Measurements from ENCODE around the gene OS9. TPM values are rescaled to one million over a fixed set of nuclear protein-coding genes. Genes with fewer than 3 reads are reported as not detected.
"Not testable (repeated sequence)": the region's sequence is repeated elsewhere in the genome, so short reads cannot be mapped to it uniquely, and the experiment has no call there.

Gene OS9
- total and polyA plus RNA-seq, 4 donors, result 139 to 253 (median 230) TPM

DNA sequence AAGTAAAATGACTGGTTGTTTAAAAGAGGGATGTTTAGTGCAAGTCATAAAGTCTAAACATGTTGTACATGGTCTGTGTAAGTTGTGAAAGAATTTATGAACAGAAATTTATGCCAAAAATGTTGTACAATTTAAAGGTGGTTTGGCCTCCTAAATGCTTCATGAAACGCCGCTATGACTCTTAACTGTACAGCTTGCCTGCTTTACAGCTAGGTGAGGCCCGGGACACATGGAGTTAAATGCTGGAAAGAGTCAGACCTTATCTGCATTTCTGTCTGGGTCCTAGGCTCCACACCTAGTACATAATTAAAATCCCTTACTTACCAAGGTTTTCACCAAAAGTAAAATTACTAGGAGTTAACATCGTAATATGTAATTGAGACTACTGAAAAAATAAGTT is 32.6 kb upstream of the OS9 start:
- intact Hi-C loops (cut with DNase I), result no loop called here
- Histone ChIP-seq H3K27me3 (ENCODE audit: control insufficient read depth in 1 of 2, insufficient read depth in 2 of 2, low read length in 1 of 2) (no peaks in the 10 kb centered on the region), H3K9me3 (ENCODE audit: control insufficient read depth, low read length) (no peaks in the 10 kb centered on the region), H3K4me3 (ENCODE audit: low read length in 2 of 2) (no peak overlapping the region), H3K36me3 (ENCODE audit: control insufficient read depth in 1 of 2, insufficient read depth in 2 of 2, low read length in 1 of 2) (no peaks in the 10 kb centered on the region), H3K27ac (ENCODE audit: low read depth in 1 of 2, low read length in 2 of 2) (no peak overlapping the region), H3K4me1 (ENCODE audit: control insufficient read depth in 1 of 2, insufficient read depth in 2 of 2, low read length in 2 of 2) (no peaks in the 10 kb centered on the region)
- no peak for ATAC-seq (ENCODE audit: low FRiP score)
- 87 to 89% methylated on average over 4 of the region's 4 CpGs for WGBS, 2 donors
- no peak for DNase-seq

GRCh38 chr12:57665066-57665820 is 28.7 kb upstream of the OS9 start:
- H3K9me3 ChIP-seq (ENCODE audit: control insufficient read depth, low read length); intact Hi-C loops (cut with DNase I); DNase-seq; H3K36me3 ChIP-seq (ENCODE audit: control insufficient read depth in 1 of 2, insufficient read depth in 2 of 2, low read length in 1 of 2); H3K27me3 ChIP-seq (ENCODE audit: control insufficient read depth in 1 of 2, insufficient read depth in 2 of 2, low read length in 1 of 2); H3K4me3 ChIP-seq (ENCODE audit: low read length in 2 of 2); H3K4me1 ChIP-seq (ENCODE audit: control insufficient read depth in 1 of 2, insufficient read depth in 2 of 2, low read length in 2 of 2); ATAC-seq (ENCODE audit: low FRiP score); H3K27ac ChIP-seq (ENCODE audit: low read depth in 1 of 2, low read length in 2 of 2): not testable (repeated sequence)
- WGBS, 2 donors, result 85 to 87% methylated on average over 32 to 34 of the region's 34 CpGs

- Histone ChIP-seq H3K27ac (ENCODE audit: low read depth in 1 of 2, low read length in 2 of 2) (no peak overlapping the region), H3K9me3 (ENCODE audit: control insufficient read depth, low read length) (no peaks in the 10 kb centered on the region), H3K4me3 (ENCODE audit: low read length in 2 of 2) (no peak overlapping the region), H3K27me3 (ENCODE audit: control insufficient read depth in 1 of 2, insufficient read depth in 2 of 2, low read length in 1 of 2) (no peaks in the 10 kb centered on the region), H3K4me1 (ENCODE audit: control insufficient read depth in 1 of 2, insufficient read depth in 2 of 2, low read length in 2 of 2) (no peaks in the 10 kb centered on the region), H3K36me3 (ENCODE audit: control insufficient read depth in 1 of 2, insufficient read depth in 2 of 2, low read length in 1 of 2) (no peaks in the 10 kb centered on the region)
- 74 to 78% methylated on average over 5 of the region's 5 CpGs for WGBS, 2 donors
- intact Hi-C loops (cut with DNase I), result no loop called here
- no peak for DNase-seq
- no peak for ATAC-seq (ENCODE audit: low FRiP score)
These were observed 27.0 kb upstream of the OS9 start for GRCh38 chr12:57666897-57667296.

GRCh38 chr12:57669691-57670090 is 24.2 kb upstream of the OS9 start:
- DNase-seq; H3K4me1 ChIP-seq (ENCODE audit: control insufficient read depth in 1 of 2, insufficient read depth in 2 of 2, low read length in 2 of 2); intact Hi-C loops (cut with DNase I); H3K9me3 ChIP-seq (ENCODE audit: control insufficient read depth, low read length); H3K27ac ChIP-seq (ENCODE audit: low read depth in 1 of 2, low read length in 2 of 2); H3K27me3 ChIP-seq (ENCODE audit: control insufficient read depth in 1 of 2, insufficient read depth in 2 of 2, low read length in 1 of 2); H3K4me3 ChIP-seq (ENCODE audit: low read length in 2 of 2); ATAC-seq (ENCODE audit: low FRiP score); H3K36me3 ChIP-seq (ENCODE audit: control insufficient read depth in 1 of 2, insufficient read depth in 2 of 2, low read length in 1 of 2): not testable (repeated sequence)
- 86 to 88% methylated on average over 10 of the region's 10 CpGs for WGBS, 2 donors

- H3K27me3 ChIP-seq (ENCODE audit: control insufficient read depth in 1 of 2, insufficient read depth in 2 of 2, low read length in 1 of 2); ATAC-seq (ENCODE audit: low FRiP score); H3K9me3 ChIP-seq (ENCODE audit: control insufficient read depth, low read length); intact Hi-C loops (cut with DNase I); DNase-seq; H3K36me3 ChIP-seq (ENCODE audit: control insufficient read depth in 1 of 2, insufficient read depth in 2 of 2, low read length in 1 of 2); H3K4me3 ChIP-seq (ENCODE audit: low read length in 2 of 2); H3K27ac ChIP-seq (ENCODE audit: low read depth in 1 of 2, low read length in 2 of 2); H3K4me1 ChIP-seq (ENCODE audit: control insufficient read depth in 1 of 2, insufficient read depth in 2 of 2, low read length in 2 of 2): not testable (repeated sequence)
- 93 to 94% methylated on average over 3 of the region's 3 CpGs for WGBS, 2 donors
These were observed 22.1 kb upstream of the OS9 start for GRCh38 chr12:57671811-57672210.

GRCh38 chr12:57672801-57673200 is 21.1 kb upstream of the OS9 start:
- Histone ChIP-seq H3K27me3 (ENCODE audit: control insufficient read depth in 1 of 2, insufficient read depth in 2 of 2, low read length in 1 of 2) (no peaks in the 10 kb centered on the region), H3K9me3 (ENCODE audit: control insufficient read depth, low read length) (peaks cover 2% of the 10 kb centered on the region), H3K36me3 (ENCODE audit: control insufficient read depth in 1 of 2, insufficient read depth in 2 of 2, low read length in 1 of 2) (no peaks in the 10 kb centered on the region), H3K27ac (ENCODE audit: low read depth in 1 of 2, low read length in 2 of 2) (no peak overlapping the region), H3K4me1 (ENCODE audit: control insufficient read depth in 1 of 2, insufficient read depth in 2 of 2, low read length in 2 of 2) (no peaks in the 10 kb centered on the region), H3K4me3 (ENCODE audit: low read length in 2 of 2) (no peak overlapping the region)
- DNase-seq, result no peak
- intact Hi-C loops (cut with DNase I), result no loop called here
- WGBS, 2 donors, result 76 to 81% methylated on average over 6 of the region's 6 CpGs
- ATAC-seq (ENCODE audit: low FRiP score), result no peak

- no peak overlapping the region for H3K4me3 ChIP-seq (ENCODE audit: low read length in 2 of 2)
- intact Hi-C loops (cut with DNase I), result no loop called here
- no peak for ATAC-seq (ENCODE audit: low FRiP score)
- H3K27me3 ChIP-seq (ENCODE audit: control insufficient read depth in 1 of 2, insufficient read depth in 2 of 2, low read length in 1 of 2), result no peaks in the 10 kb centered on the region
- H3K4me1 ChIP-seq (ENCODE audit: control insufficient read depth in 1 of 2, insufficient read depth in 2 of 2, low read length in 2 of 2), result no peaks in the 10 kb centered on the region
- H3K9me3 ChIP-seq (ENCODE audit: control insufficient read depth, low read length), result peaks cover 2% of the 10 kb centered on the region
- DNase-seq, result no peak
- WGBS, 2 donors, result 89 to 91% methylated on average over 29 of the region's 29 CpGs
- no peaks in the 10 kb centered on the region for H3K36me3 ChIP-seq (ENCODE audit: control insufficient read depth in 1 of 2, insufficient read depth in 2 of 2, low read length in 1 of 2)
- no peak overlapping the region for H3K27ac ChIP-seq (ENCODE audit: low read depth in 1 of 2, low read length in 2 of 2)
These were observed 19.2 kb upstream of the OS9 start for GRCh38 chr12:57674691-57675090.

GRCh38 chr12:57677947-57678346 is 16.0 kb upstream of the OS9 start:
- ATAC-seq (ENCODE audit: low FRiP score); H3K27me3 ChIP-seq (ENCODE audit: control insufficient read depth in 1 of 2, insufficient read depth in 2 of 2, low read length in 1 of 2); H3K27ac ChIP-seq (ENCODE audit: low read depth in 1 of 2, low read length in 2 of 2); H3K9me3 ChIP-seq (ENCODE audit: control insufficient read depth, low read length); DNase-seq; H3K4me1 ChIP-seq (ENCODE audit: control insufficient read depth in 1 of 2, insufficient read depth in 2 of 2, low read length in 2 of 2); H3K4me3 ChIP-seq (ENCODE audit: low read length in 2 of 2); H3K36me3 ChIP-seq (ENCODE audit: control insufficient read depth in 1 of 2, insufficient read depth in 2 of 2, low read length in 1 of 2); intact Hi-C loops (cut with DNase I): not testable (repeated sequence)
- WGBS, 2 donors, result 86 to 92% methylated on average over 9 of the region's 9 CpGs

GRCh38 chr12:57679697-57680096 is 14.2 kb upstream of the OS9 start:
- Histone ChIP-seq H3K4me1 (ENCODE audit: control insufficient read depth in 1 of 2, insufficient read depth in 2 of 2, low read length in 2 of 2) (no peaks in the 10 kb centered on the region), H3K27ac (ENCODE audit: low read depth in 1 of 2, low read length in 2 of 2) (no peak overlapping the region), H3K27me3 (ENCODE audit: control insufficient read depth in 1 of 2, insufficient read depth in 2 of 2, low read length in 1 of 2) (no peaks in the 10 kb centered on the region), H3K9me3 (ENCODE audit: control insufficient read depth, low read length) (no peaks in the 10 kb centered on the region), H3K36me3 (ENCODE audit: control insufficient read depth in 1 of 2, insufficient read depth in 2 of 2, low read length in 1 of 2) (no peaks in the 10 kb centered on the region), H3K4me3 (ENCODE audit: low read length in 2 of 2) (no peak overlapping the region)
- DNase-seq, result no peak
- intact Hi-C loops (cut with DNase I), result no loop called here
- no peak for ATAC-seq (ENCODE audit: low FRiP score)

Measured in aorta (tissue), 5 donors.